IMR-90 (cell line): ENCODE measurements around the gene MAPK10. TPM values are rescaled to one million over a fixed set of nuclear protein-coding genes. Genes with fewer than 3 reads are reported as not detected.

Source experiments
- ATAC-seq: fragments of 200-7000 bp; cut with Tn5 transposase; 2 replicates; pipeline ENCODE4 v1.9.1; 2020; ENCODE audit warnings: low read depth, mild to moderate bottlenecking, moderate library complexity
- BruUV-seq: library from RNA; stranded (reverse); fragments of 400-500 nt; replicated peaks from 2 replicates; lab custom pipeline; 2021; lab: Mats Ljungman, UMichigan
- CTCF ChIA-PET: fragments of 300-600 bp; formaldehyde crosslinking; extraction: SDS; loops from one replicate; lab custom pipeline; 2021; ENCODE audit warnings: antibody characterized with exemption; lab: Yijun Ruan, JAX
- POLR2A ChIA-PET: fragments of 300-600 bp; sonication (Branson Sonifier 250); formaldehyde crosslinking; loops from one replicate; lab custom pipeline; 2022; ENCODE audit warnings: antibody characterized with exemption; ENCODE audit not compliant: unreplicated experiment; lab: Charles Lee
- DNase-seq: peaks from one replicate; pipeline ENCODE4 v3.0.0; 2013
- H2AFZ ChIP-seq: replicated peaks from 2 replicates; pipeline ENCODE3; 2013; ENCODE audit warnings: low read length, mild to moderate bottlenecking; ENCODE audit not compliant: poor library complexity
- H2AK5ac ChIP-seq: 2 replicates; pipeline ENCODE4 v1.6.1; 2013; ENCODE audit warnings: low read depth, low read length, inconsistent platforms
- H2AK9ac ChIP-seq: replicated peaks from 2 replicates; pipeline ENCODE3; 2013; ENCODE audit warnings: mild to moderate bottlenecking, low read depth, low read length, moderate library complexity; ENCODE audit not compliant: poor library complexity
- H2BK120ac ChIP-seq: 2 replicates; pipeline ENCODE4 v1.6.1; 2013; ENCODE audit warnings: low read depth, low read length, inconsistent platforms
- H2BK15ac ChIP-seq: 3 replicates; pipeline ENCODE4 v1.6.1; 2013; ENCODE audit warnings: low read depth, low read length, inconsistent platforms
- H2BK20ac ChIP-seq: 2 replicates; pipeline ENCODE4 v1.6.1; 2013; ENCODE audit warnings: low read depth, mild to moderate bottlenecking, inconsistent platforms, low read length, moderate library complexity
- H2BK5ac ChIP-seq: 2 replicates; pipeline ENCODE4 v1.6.1; 2013; ENCODE audit warnings: mild to moderate bottlenecking, low read depth, low read length, inconsistent platforms; ENCODE audit not compliant: poor library complexity, severe bottlenecking
- H3K14ac ChIP-seq: replicated peaks from 2 replicates; pipeline ENCODE4 v1.6.1; 2013; ENCODE audit warnings: low read depth, low read length, inconsistent platforms
- H3K18ac ChIP-seq: 2 replicates; pipeline ENCODE4 v1.6.1; 2013; ENCODE audit warnings: low read depth, low read length, control low read depth
- H3K23ac ChIP-seq: 2 replicates; pipeline ENCODE4 v1.6.1; 2013; ENCODE audit warnings: low read depth, low read length, inconsistent platforms
- H3K27ac ChIP-seq: 2 replicates; pipeline ENCODE4 v1.5.1; 2013; ENCODE audit warnings: mild to moderate bottlenecking, control low read depth, low read length; ENCODE audit not compliant: insufficient read depth
- H3K27me3 ChIP-seq: 2 replicates; pipeline ENCODE4 v1.6.1; 2013; ENCODE audit warnings: low read length; ENCODE audit not compliant: control insufficient read depth, insufficient read depth
- H3K36me3 ChIP-seq: 2 replicates; pipeline ENCODE4 v1.6.1; 2013; ENCODE audit warnings: low read length, mixed read lengths; ENCODE audit not compliant: control insufficient read depth, insufficient read depth
- H3K4ac ChIP-seq: 2 replicates; pipeline ENCODE4 v1.6.1; 2013; ENCODE audit warnings: low read depth, low read length, inconsistent platforms
- H3K4me1 ChIP-seq: 2 replicates; pipeline ENCODE4 v1.6.1; 2013; ENCODE audit warnings: low read length, mixed read lengths; ENCODE audit not compliant: control insufficient read depth, insufficient read depth
- H3K4me2 ChIP-seq: 2 replicates; pipeline ENCODE4 v1.6.1; 2013; ENCODE audit warnings: low read depth, mild to moderate bottlenecking, control low read depth, low read length, moderate library complexity
- H3K4me3 ChIP-seq: 2 replicates; pipeline ENCODE4 v1.5.1; 2013; ENCODE audit warnings: low read depth, mild to moderate bottlenecking, control low read depth, low read length, moderate library complexity; ENCODE audit not compliant: insufficient read depth
- H3K56ac ChIP-seq: 2 replicates; pipeline ENCODE4 v1.6.1; 2013; ENCODE audit warnings: low read length, inconsistent platforms; ENCODE audit not compliant: insufficient read depth; ENCODE audit errors: extremely low read depth
- H3K79me1 ChIP-seq, 2 experiments: 2 replicates each; pipeline ENCODE4 v1.6.1; 2013; ENCODE audit warnings: low read length in 2 of 2, inconsistent platforms in 1 of 2, low read depth in 1 of 2
- H3K9ac ChIP-seq: 2 replicates; pipeline ENCODE4 v1.6.1; 2013; ENCODE audit warnings: low read depth, low read length, control low read depth
- H3K9me1 ChIP-seq: 2 replicates; pipeline ENCODE4 v1.6.1; 2013; ENCODE audit warnings: low read length, inconsistent platforms; ENCODE audit not compliant: insufficient read depth
- H3K9me3 ChIP-seq: 2 replicates; pipeline ENCODE4 v1.6.1; 2013; ENCODE audit warnings: low read length; ENCODE audit not compliant: control insufficient read depth, insufficient read depth
- H4K20me1 ChIP-seq: 2 replicates; pipeline ENCODE4 v1.6.1; 2013; ENCODE audit warnings: low read length, inconsistent platforms; ENCODE audit not compliant: insufficient read depth
- H4K5ac ChIP-seq: 2 replicates; pipeline ENCODE4 v1.6.1; 2013; ENCODE audit warnings: mild to moderate bottlenecking, low read depth, low read length, control low read depth
- H4K8ac ChIP-seq, 2 experiments: 2 replicates each; pipeline ENCODE4 v1.6.1; 2013; ENCODE audit warnings: low read depth in 2 of 2, low read length in 2 of 2, control low read depth in 1 of 2, inconsistent platforms in 1 of 2
- H4K91ac ChIP-seq: 2 replicates; pipeline ENCODE4 v1.6.1; 2013; ENCODE audit warnings: low read depth, low read length, inconsistent platforms; ENCODE audit not compliant: insufficient read depth
- BHLHE40 ChIP-seq: fragments of 150-350 bp; IDR thresholded peaks from 2 replicates; pipeline ENCODE4 v1.6.1; 2016; ENCODE audit warnings: mild to moderate bottlenecking, low read depth, low read length
- CEBPB ChIP-seq: IDR thresholded peaks from 2 replicates; pipeline ENCODE4 v1.6.1; 2012; ENCODE audit warnings: low read depth, low read length, improper control_type of control experiment
- CHD1 ChIP-seq: IDR thresholded peaks from 2 replicates; pipeline ENCODE4 v1.6.1; 2012; ENCODE audit warnings: low read depth, low read length, improper control_type of control experiment
- FOS ChIP-seq: fragments of 150-350 bp; IDR thresholded peaks from 2 replicates; pipeline ENCODE4 v1.6.1; 2016; ENCODE audit warnings: low read depth, low read length
- MAFK ChIP-seq: IDR thresholded peaks from 2 replicates; pipeline ENCODE4 v1.6.1; 2012; ENCODE audit warnings: low read depth, low read length, improper control_type of control experiment
- MAZ ChIP-seq: IDR thresholded peaks from 2 replicates; pipeline ENCODE4 v1.6.1; 2012; ENCODE audit warnings: low read depth, mild to moderate bottlenecking, low read length, improper control_type of control experiment, moderate library complexity, borderline replicate concordance
- POLR2A ChIP-seq: IDR thresholded peaks from 2 replicates; pipeline ENCODE4 v1.6.1; 2012; ENCODE audit warnings: mild to moderate bottlenecking, low read depth, low read length
- RAD21 ChIP-seq: IDR thresholded peaks from 2 replicates; pipeline ENCODE4 v1.6.1; 2012; ENCODE audit warnings: low read length, improper control_type of control experiment
- RCOR1 ChIP-seq: IDR thresholded peaks from 2 replicates; pipeline ENCODE4 v1.6.1; 2012; ENCODE audit warnings: mild to moderate bottlenecking, low read length, improper control_type of control experiment; ENCODE audit not compliant: insufficient replicate concordance
- RFX5 ChIP-seq: IDR thresholded peaks from 2 replicates; pipeline ENCODE4 v1.8.0; 2012; ENCODE audit warnings: low read depth, mild to moderate bottlenecking, low read length, moderate library complexity
- SMC3 ChIP-seq: fragments of 150-350 bp; IDR thresholded peaks from 2 replicates; pipeline ENCODE4 v1.6.1; 2016; ENCODE audit warnings: low read depth, mild to moderate bottlenecking, antibody characterized with exemption, low read length, moderate library complexity
- USF2 ChIP-seq: fragments of 150-350 bp; IDR thresholded peaks from 2 replicates; pipeline ENCODE4 v1.6.1; 2017; ENCODE audit warnings: mild to moderate bottlenecking, antibody characterized with exemption, low read length, low read depth
- WGBS, 2 experiments: methylation state at CpG; one replicate each; pipeline versions ENCODE4 v1.1.5 to v1.1.7; 2013; ENCODE audit warnings: missing lambda C conversion rate in 2 of 2; ENCODE audit not compliant: insufficient read length in 1 of 2; ENCODE audit errors: extremely low coverage in 2 of 2; 5-methylcytosine and 5-hydroxymethylcytosine counted together
- dilution Hi-C: fragments of 300-500 bp; cut with HindIII; formaldehyde crosslinking; loops from one replicate; pipeline ENCODE4 v1.14.3; 2018; ENCODE audit warnings: low sequenced_read_pairs; ENCODE audit not compliant: unreplicated experiment
- in situ Hi-C: fragments of 300-500 bp; cut with MboI; formaldehyde crosslinking; loops from 3 replicates; pipeline ENCODE4 v1.14.3; 2019; ENCODE audit warnings: low sequenced_read_pairs, inconsistent platforms, mixed read lengths
- intact Hi-C: fragments of 100-400 bp; cut with micrococcal nuclease; formaldehyde crosslinking; loops from 2 replicates; pipeline ENCODE4 v1.10.0; 2022
- polyA plus RNA-seq, 3 experiments: library from polyadenylated mRNA; depleted of rRNA; stranded (reverse); fragments of >200 nt; gene quantifications; 2 replicates each; pipeline ENCODE4 v1.2.3, GENCODE V29; 2012; ENCODE audit warnings: low replicate concordance in 1 of 3
- total RNA-seq: library from RNA; depleted of rRNA; stranded (reverse); fragments of >200 nt; gene quantifications from 2 replicates; pipeline ENCODE4 v1.2.3, GENCODE V29; 2012

The MAPK10 gene
- total and polyA plus RNA-seq, 2 of the 4 experiments (the other 2 are of a cell fraction) = 2.8 to 6.5 TPM

- Histone ChIP-seq H3K9ac (no peak overlapping the region), H2BK20ac (no peak overlapping the region), H4K20me1 (no peaks in the 10 kb centered on the region), H4K8ac (no peak overlapping the region), H3K79me1 (no peaks in the 10 kb centered on the region), H3K4me2 (no peak overlapping the region), H2AFZ (no peak overlapping the region), H3K9me3 (no peaks in the 10 kb centered on the region), H3K27me3 (no peaks in the 10 kb centered on the region), H2AK5ac (no peak overlapping the region), H2BK15ac (no peak overlapping the region), H3K4ac (no peak overlapping the region), H4K5ac (no peak overlapping the region), H3K56ac (no peak overlapping the region), H2AK9ac (no peak overlapping the region), H2BK120ac (no peak overlapping the region), H3K4me3 (no peak overlapping the region), H4K91ac (no peak overlapping the region), H3K36me3 (no peaks in the 10 kb centered on the region), H3K27ac (no peak overlapping the region), H3K4me1 (no peaks in the 10 kb centered on the region), H3K14ac (no peak overlapping the region), H2BK5ac (no peak overlapping the region), H3K9me1 (no peaks in the 10 kb centered on the region), H3K23ac (no peak overlapping the region), H3K18ac (no peak overlapping the region)
- in situ Hi-C loops = no loop called here
- intact Hi-C loops = no loop called here
- no TSS peak for BruUV-seq
- ChIA-PET POLR2A (no interaction called here), CTCF (no interaction called here)
- ATAC-seq (no peak), DNase-seq (no peak)
- dilution Hi-C loops = no loop called here
- no peak for TF ChIP-seq POLR2A
- no peak for TF ChIP-seq USF2
- no peak for TF ChIP-seq CEBPB
- no peak for TF ChIP-seq SMC3
- TF ChIP-seq RCOR1 = no peak
- TF ChIP-seq CHD1 = no peak
- no peak for TF ChIP-seq RAD21
- no peak for TF ChIP-seq MAZ
- no peak for TF ChIP-seq BHLHE40
- TF ChIP-seq MAFK = no peak
- no peak for TF ChIP-seq FOS
- TF ChIP-seq RFX5 = no peak
- WGBS, 2 experiments = no CpG with 5 or more reads among the region's 2 CpGs
Measured at GRCh38 chr4:86278126-86278525, 81.7 kb downstream of the MAPK10 start.
